Stomach (tissue), 9 donors: ENCODE measurements around the gene PADI3. TPM values are rescaled to one million over a fixed set of nuclear protein-coding genes. Genes with fewer than 3 reads are reported as not detected.

Source experiments
- DNase-seq, 2 donors: peaks; one replicate each; pipeline versions ENCODE4 v3.0.0 to v3.0.0-alpha.2; 2013 to 2019
- H3K27ac ChIP-seq, 5 donors: fragments of 200-600 bp in 4 of 5; sonication (generic) in 4 of 5; one replicate each; pipeline ENCODE4 v1.5.1; 2013 to 2019; ENCODE audit warnings: mild to moderate bottlenecking in 1 of 5, moderate library complexity in 1 of 5
- H3K27me3 ChIP-seq, 3 donors: fragments of 200-600 bp; sonication (generic); one replicate each; pipeline ENCODE4 v1.5.1; 2017 to 2019; ENCODE audit warnings: mixed run types in 1 of 3
- H3K36me3 ChIP-seq, 4 donors: fragments of 200-600 bp; sonication (generic); 1 replicate in 3 of 4; 2 replicates in 1 of 4; pipeline ENCODE4 v1.5.1; 2016 to 2019
- H3K4me1 ChIP-seq, 4 donors: fragments of 200-600 bp; sonication (generic); one replicate each; pipeline ENCODE4 v1.5.1; 2016 to 2019
- H3K4me3 ChIP-seq, 4 donors: fragments of 200-600 bp; sonication (generic) in 3 of 4; one replicate each; pipeline ENCODE4 v1.5.1; 2016 to 2019; ENCODE audit warnings: mild to moderate bottlenecking in 1 of 4
- H3K9me3 ChIP-seq, 4 donors: fragments of 200-600 bp; sonication (generic); one replicate each; pipeline ENCODE4 v1.5.1; 2016 to 2019
- CTCF ChIP-seq, 7 experiments: fragments of 450-650 bp in 4 of 7; fragments of 200-600 bp in 3 of 7; sonication (generic) in 3 of 7; IDR thresholded peaks; one replicate each; pipeline ENCODE4 v1.5.1; 2016 to 2019; ENCODE audit warnings: antibody characterized with exemption in 7 of 7, control low read depth in 2 of 7, mild to moderate bottlenecking in 1 of 7
- EP300 ChIP-seq: sonication (generic); formaldehyde crosslinking; IDR thresholded peaks from one replicate; pipeline ENCODE4 v1.6.1; 2017; ENCODE audit warnings: antibody characterized with exemption
- POLR2A ChIP-seq, 4 donors: fragments of 450-650 bp; IDR thresholded peaks; one replicate each; pipeline ENCODE4 v1.6.1; 2016; ENCODE audit warnings: antibody characterized with exemption in 4 of 4, control low read depth in 2 of 4, mild to moderate bottlenecking in 1 of 4, moderate library complexity in 1 of 4
- POLR2AphosphoS5 ChIP-seq, 3 donors: sonication (generic); formaldehyde crosslinking; IDR thresholded peaks; one replicate each; pipeline ENCODE4 v1.6.1; 2016; ENCODE audit warnings: antibody characterized with exemption in 3 of 3
- WGBS, 5 donors: extraction: QIAGEN DNeasy Blood & Tissue Kit in 3 of 5; methylation state at CpG; one replicate each; pipeline versions ENCODE4 v1.1.5 to v1.1.7; 2013 to 2018; 5-methylcytosine and 5-hydroxymethylcytosine counted together
- intact Hi-C: fragments of 100-400 bp; cut with DNase I; formaldehyde crosslinking; loops from one replicate; pipeline ENCODE4 v1.15.1; 2023; ENCODE audit warnings: low total_unique reads
- polyA plus RNA-seq, 3 donors: library from polyadenylated mRNA; stranded (reverse); fragments of 200-250 nt; gene quantifications; one replicate each; pipeline ENCODE4 v1.2.3, GENCODE V29; 2013
- total RNA-seq, 5 donors: library from RNA; depleted of rRNA; stranded (reverse); fragments of >200 nt; gene quantifications; one replicate each; pipeline versions ENCODE4 v1.1.0 to v1.2.3, GENCODE V29; 2014 to 2016
- donor health status: healthy with polysubstance abuse.
- donor health status: Bipolar disorder and iron deficiency.
- donor health status: healthy.

The PADI3 gene
- total and polyA plus RNA-seq, 8 donors = 5.4 TPM; not detected in 7

GRCh38 chr1:17258758-17259130 is 9.8 kb downstream of the PADI3 start:
- no peak overlapping the region for H3K4me3 ChIP-seq
- no peaks in the 10 kb centered on the region for H3K36me3 ChIP-seq
- H3K27ac ChIP-seq = no peak overlapping the region
- 71 to 84% (median 78%) methylated on average over 6 of the region's 6 CpGs for WGBS, 5 donors
- peaks cover 0 to 4% (median 0%) of the 10 kb centered on the region in 4 donors for H3K9me3 ChIP-seq
- TF ChIP-seq EP300 (no peak), POLR2A (IDR thresholded peaks at IDR 0.05) (no peak), CTCF (IDR thresholded peaks at IDR 0.05) (no peak), POLR2AphosphoS5 (IDR thresholded peaks at IDR 0.05) (no peak)
- no peak for DNase-seq
- peaks cover 0 to 50% (median 0%) of the 10 kb centered on the region in 3 donors for H3K27me3 ChIP-seq
- intact Hi-C loops = no loop called here
- no peaks in the 10 kb centered on the region for H3K4me1 ChIP-seq

- DNase-seq = no peak
- Histone ChIP-seq H3K27ac (no peak overlapping the region), H3K36me3 (no peaks in the 10 kb centered on the region), H3K4me3 (no peak overlapping the region), H3K9me3 (peaks cover 0 to 4% (median 0%) of the 10 kb centered on the region in 4 donors), H3K27me3 (peaks cover 0 to 44% (median 0%) of the 10 kb centered on the region in 3 donors), H3K4me1 (no peaks in the 10 kb centered on the region)
- intact Hi-C loops = no loop called here
- 62 to 69% (median 64%) methylated on average over 11 to 24 of the region's 24 CpGs for WGBS, 5 donors
- no peak for TF ChIP-seq CTCF (IDR thresholded peaks at IDR 0.05)
- TF ChIP-seq POLR2A (IDR thresholded peaks at IDR 0.05) = no peak
- TF ChIP-seq EP300 = no peak
- TF ChIP-seq POLR2AphosphoS5 (IDR thresholded peaks at IDR 0.05) = no peak
These were observed 10.5 kb downstream of the PADI3 start for GRCh38 chr1:17259233-17259873.

GRCh38 chr1:17260264-17260663 is 11.4 kb downstream of the PADI3 start:
- no peak for DNase-seq
- H3K27me3 ChIP-seq = peaks cover 0 to 36% (median 0%) of the 10 kb centered on the region in 3 donors
- H3K4me1 ChIP-seq = no peaks in the 10 kb centered on the region
- no peak overlapping the region for H3K4me3 ChIP-seq
- intact Hi-C loops = no loop called here
- peaks cover 0 to 4% (median 0%) of the 10 kb centered on the region in 4 donors for H3K9me3 ChIP-seq
- 75 to 87% (median 81%) methylated on average over 6 to 7 of the region's 7 CpGs for WGBS, 5 donors
- H3K27ac ChIP-seq = no peak overlapping the region
- no peaks in the 10 kb centered on the region for H3K36me3 ChIP-seq
- TF ChIP-seq POLR2AphosphoS5 (IDR thresholded peaks at IDR 0.05) = no peak
- no peak for TF ChIP-seq EP300
- TF ChIP-seq POLR2A (IDR thresholded peaks at IDR 0.05) = no peak
- TF ChIP-seq CTCF (IDR thresholded peaks at IDR 0.05) = no peak

GRCh38 chr1:17260738-17261137 is 11.8 kb downstream of the PADI3 start:
- Histone ChIP-seq H3K27ac (no peak overlapping the region), H3K9me3 (peaks cover 0 to 4% (median 0%) of the 10 kb centered on the region in 4 donors), H3K4me1 (no peaks in the 10 kb centered on the region), H3K36me3 (no peaks in the 10 kb centered on the region), H3K4me3 (no peak overlapping the region), H3K27me3 (peaks cover 0 to 31% (median 0%) of the 10 kb centered on the region in 3 donors)
- intact Hi-C loops = no loop called here
- 74 to 90% (median 86%) methylated on average over 5 of the region's 5 CpGs for WGBS, 5 donors
- DNase-seq = no peak
- TF ChIP-seq CTCF (IDR thresholded peaks at IDR 0.05) (no peak), POLR2AphosphoS5 (IDR thresholded peaks at IDR 0.05) (no peak), EP300 (no peak), POLR2A (IDR thresholded peaks at IDR 0.05) (no peak)
